Measurements from ENCODE around the gene SLCO2B1.

Gene SLCO2B1

GRCh38 chr11:75196426-75196825, 45.5 kb downstream of the SLCO2B1 start:
- DNase-seq (ENCODE audit: extremely low read depth, insufficient read length): no peak
- TF ChIP-seq CTCF (IDR thresholded peaks at IDR 0.05; ENCODE audit: insufficient read depth, low read length, poor library complexity, severe bottlenecking): no peak
- no peaks in the 10 kb centered on the region for H3K36me3 ChIP-seq (ENCODE audit: control insufficient read depth, insufficient read depth, low read length)
- H3K4me3 ChIP-seq (replicated peaks; ENCODE audit: low read depth, low read length): no peak overlapping the region
- peaks cover 4% of the 10 kb centered on the region for H3K27me3 ChIP-seq (replicated peaks; ENCODE audit: control insufficient read depth, insufficient read depth, low read length)

- no peak for DNase-seq (ENCODE audit: extremely low read depth, insufficient read length)
- Histone ChIP-seq H3K4me3 (replicated peaks; ENCODE audit: low read depth, low read length) (no peak overlapping the region), H3K27me3 (replicated peaks; ENCODE audit: control insufficient read depth, insufficient read depth, low read length) (peaks cover 4% of the 10 kb centered on the region), H3K36me3 (ENCODE audit: control insufficient read depth, insufficient read depth, low read length) (no peaks in the 10 kb centered on the region)
- TF ChIP-seq CTCF (IDR thresholded peaks at IDR 0.05; ENCODE audit: insufficient read depth, low read length, poor library complexity, severe bottlenecking): no peak
Measured at GRCh38 chr11:75197512-75198277, 46.8 kb downstream of the SLCO2B1 start.

- DNase-seq (ENCODE audit: extremely low read depth, insufficient read length): no peak
- no peak for TF ChIP-seq CTCF (IDR thresholded peaks at IDR 0.05; ENCODE audit: insufficient read depth, low read length, poor library complexity, severe bottlenecking)
- Histone ChIP-seq H3K27me3 (replicated peaks; ENCODE audit: control insufficient read depth, insufficient read depth, low read length) (peaks cover 4% of the 10 kb centered on the region), H3K4me3 (replicated peaks; ENCODE audit: low read depth, low read length) (no peak overlapping the region), H3K36me3 (ENCODE audit: control insufficient read depth, insufficient read depth, low read length) (no peaks in the 10 kb centered on the region)
Measured at GRCh38 chr11:75198278-75198973, 47.5 kb downstream of the SLCO2B1 start.

- Histone ChIP-seq H3K36me3 (ENCODE audit: control insufficient read depth, insufficient read depth, low read length) (no peaks in the 10 kb centered on the region), H3K4me3 (replicated peaks; ENCODE audit: low read depth, low read length) (no peak overlapping the region), H3K27me3 (replicated peaks; ENCODE audit: control insufficient read depth, insufficient read depth, low read length) (peaks cover 4% of the 10 kb centered on the region)
- DNase-seq (ENCODE audit: extremely low read depth, insufficient read length): no peak
- no peak for TF ChIP-seq CTCF (IDR thresholded peaks at IDR 0.05; ENCODE audit: insufficient read depth, low read length, poor library complexity, severe bottlenecking)
Measured at GRCh38 chr11:75199412-75199955, 48.6 kb downstream of the SLCO2B1 start.

- peaks cover 4% of the 10 kb centered on the region for H3K27me3 ChIP-seq (replicated peaks; ENCODE audit: control insufficient read depth, insufficient read depth, low read length)
- no peak for TF ChIP-seq CTCF (IDR thresholded peaks at IDR 0.05; ENCODE audit: insufficient read depth, low read length, poor library complexity, severe bottlenecking)
- no peaks in the 10 kb centered on the region for H3K36me3 ChIP-seq (ENCODE audit: control insufficient read depth, insufficient read depth, low read length)
- no peak for DNase-seq (ENCODE audit: extremely low read depth, insufficient read length)
- no peak overlapping the region for H3K4me3 ChIP-seq (replicated peaks; ENCODE audit: low read depth, low read length)
Measured at GRCh38 chr11:75200051-75200450, 49.1 kb downstream of the SLCO2B1 start.

All from GM06990 (cell line).